Measurements from ENCODE around the gene RTEL1. TPM values are rescaled to one million over a fixed set of nuclear protein-coding genes. Genes with fewer than 3 reads are reported as not detected.

Gene RTEL1
- total and polyA plus RNA-seq, 9 of the 15 experiments (the other 6 are each of a cell fraction or from before 2014, with no cell fraction given), result 0.36 to 61.0 (median 17.9) TPM

- TF ChIP-seq ZC3H8 (IDR thresholded peaks at IDR 0.05), result no peak
- TF ChIP-seq SREBF2 (CRISPR knock-in tag; IDR thresholded peaks at IDR 0.05), result no peak
- TF ChIP-seq, protein P1, sequence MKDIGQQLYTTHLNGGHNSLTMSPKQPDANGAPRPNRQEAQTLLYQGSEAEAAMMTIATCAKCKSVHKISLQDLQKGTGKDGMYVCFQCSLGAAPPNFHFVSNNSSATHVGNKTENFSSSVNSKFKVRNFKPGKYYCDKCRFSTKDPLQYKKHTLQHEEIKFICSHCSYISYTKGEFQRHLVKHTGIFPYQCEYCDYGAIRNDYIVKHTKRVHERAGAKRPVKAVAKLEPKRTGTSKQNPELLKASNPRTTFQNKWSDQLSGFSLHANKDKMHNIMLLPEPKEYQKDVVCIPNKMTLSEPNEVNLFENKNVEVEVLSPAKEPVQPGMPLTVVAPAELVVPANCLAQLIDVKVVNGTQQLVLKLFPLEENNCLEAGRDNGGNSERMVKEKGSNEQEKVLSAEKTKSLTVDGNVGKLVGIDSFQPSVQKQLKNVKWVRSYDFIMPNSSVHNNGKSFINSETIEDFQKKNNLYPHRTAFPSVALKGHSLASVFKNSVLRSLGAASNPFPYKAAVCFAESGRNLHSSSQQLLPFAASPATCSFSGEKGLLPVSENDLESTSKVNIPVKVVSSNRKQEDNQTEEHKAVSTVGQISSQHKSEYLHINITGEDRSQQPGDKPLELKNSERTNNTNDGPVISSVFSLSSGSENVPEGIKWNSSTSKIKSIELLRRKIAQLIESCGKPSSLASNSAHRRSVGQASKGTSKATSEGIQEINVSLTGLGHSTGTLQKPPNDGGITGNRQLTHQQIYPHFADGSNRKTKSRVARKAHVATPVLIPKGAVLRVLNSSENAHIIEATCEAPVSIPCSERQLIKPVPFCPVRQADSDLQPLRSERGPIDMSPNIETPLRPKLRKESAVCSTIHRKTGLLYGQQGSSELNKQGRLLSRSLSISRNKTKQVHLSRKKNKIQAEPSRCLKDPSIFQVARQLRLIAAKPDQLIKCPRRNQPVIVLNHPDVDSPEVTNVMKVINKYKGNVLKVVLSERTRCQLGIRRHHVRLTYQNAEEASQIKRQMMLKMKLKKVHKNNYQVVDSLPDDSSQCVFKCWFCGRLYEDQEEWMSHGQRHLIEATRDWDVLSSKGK (CRISPR knock-in tag; IDR thresholded peaks at IDR 0.05), result no peak
- no peak for TF ChIP-seq CHD1 (IDR thresholded peaks at IDR 0.05; ENCODE audit: low read length)
- TF ChIP-seq HLTF (IDR thresholded peaks at IDR 0.05), result no peak
- no peak for TF ChIP-seq LARP7 (IDR thresholded peaks at IDR 0.05)
- TF ChIP-seq XRCC4 (IDR thresholded peaks at IDR 0.05; ENCODE audit: extremely low read depth, insufficient read depth, insufficient read length), result no peak
- no peak for TF ChIP-seq ZNF354B (CRISPR knock-in tag; IDR thresholded peaks at IDR 0.05)
- TF ChIP-seq FOXP1 (CRISPR knock-in tag; IDR thresholded peaks at IDR 0.05), result no peak; the same call in 1 of the 2 replicates
- no peak for TF ChIP-seq DMBX1 (CRISPR knock-in tag; IDR thresholded peaks at IDR 0.05; ENCODE audit: borderline replicate concordance)
- no peak for TF ChIP-seq ARID2 (IDR thresholded peaks at IDR 0.05)
- TF ChIP-seq SPI1 (IDR thresholded peaks at IDR 0.05; ENCODE audit: borderline replicate concordance, low read depth, low read length), result no peak
- TF ChIP-seq HDGF (IDR thresholded peaks at IDR 0.05), result no peak
- no peak for TF ChIP-seq EZH2 (IDR thresholded peaks at IDR 0.05; ENCODE audit: borderline replicate concordance, low read depth, low read length)
- TF ChIP-seq ZNF197 (CRISPR knock-in tag; IDR thresholded peaks at IDR 0.05; ENCODE audit: low read depth), result no peak
- no peak for TF ChIP-seq ARNT (IDR thresholded peaks at IDR 0.05)
- TF ChIP-seq HMG20A (CRISPR knock-in tag; conservative IDR thresholded peaks at IDR 0.05), result no peak
- TF ChIP-seq PTBP1 (IDR thresholded peaks at IDR 0.05; ENCODE audit: low read depth, low read length), result no peak
- DNase-seq (ENCODE audit: extremely low read depth in 1 of 4, low spot score in 3 of 4) (no peak), FAIRE-seq (no peak), ATAC-seq (no peak)
- Histone ChIP-seq H3K79me2 (ENCODE audit: control insufficient read depth, insufficient read depth, low read length) (peaks cover 26% of the 10 kb centered on the region), H3K4me1 (replicated peaks in 1 of 2; ENCODE audit: control insufficient read depth in 2 of 2, insufficient read depth in 2 of 2, low read length in 2 of 2) (peaks cover 5 to 52% of the 10 kb centered on the region in 2 experiments; a peak in 4 of 5 replicates), H3K4me3 (no peak overlapping the region), H3K9ac (ENCODE audit: insufficient read depth in 1 of 2, low read depth in 2 of 2, low read length in 2 of 2) (no peak overlapping the region; a peak in 1 of 4 replicates), H3K27ac (ENCODE audit: extremely low read depth, low read depth, low read length) (no peak overlapping the region), H4K20me1 (replicated peaks; ENCODE audit: control insufficient read depth, insufficient read depth, low read length) (0 out of 2 replicates have a peak, but pooled peaks cover 5% of the 10 kb centered on the region), H3K4me2 (ENCODE audit: insufficient read depth, low read length) (no peak overlapping the region), H3K9me3 (replicated peaks; ENCODE audit: control insufficient read depth, insufficient read depth, low read depth, low read length) (peaks cover 4% of the 10 kb centered on the region), H3K36me3 (ENCODE audit: control insufficient read depth, insufficient read depth, low read length) (peaks cover 71% of the 10 kb centered on the region; the same call in 2 of the 3 replicates), H3K27me3 (ENCODE audit: control insufficient read depth in 2 of 2, insufficient read depth in 2 of 2, low read length in 2 of 2) (no peaks in the 10 kb centered on the region), H3K9me1 (ENCODE audit: control insufficient read depth, insufficient read depth, low read length) (no peaks in the 10 kb centered on the region), H2AFZ (ENCODE audit: low read depth, low read length) (no peak overlapping the region)
- BruUV-seq (replicated peaks), result no TSS peak
- WGBS (ENCODE audit: insufficient coverage, low coverage, missing lambda C conversion rate), result 97% methylated on average over 13 of the region's 13 CpGs
- ChIA-PET POLR2A (no interaction called here), CTCF (ENCODE audit: low intra/inter-chr PET ratio) (no interaction called here)
- in situ Hi-C loops (cut with MboI), result no loop called here
- intact Hi-C loops (cut with micrococcal nuclease), result no loop called here
These were observed 75.0 kb downstream of the RTEL1 start for GRCh38 chr20:63733117-63733516.
